Adrenal gland (tissue), 12 donors: ENCODE results near the gene MUC12. TPM values are rescaled to one million over a fixed set of nuclear protein-coding genes. Genes with fewer than 3 reads are reported as not detected.
A peak's percentile ranks its signal among the peaks of the same experiment; 100 is the strongest.
"Not testable (repeated sequence)": the region's sequence is repeated elsewhere in the genome, so short reads cannot be mapped to it uniquely, and the experiment has no call there.

Source experiments
- DNase-seq, 7 donors: peaks; one replicate each; pipeline ENCODE4 v3.0.0-alpha.2; 2019 to 2020
- H3K27ac ChIP-seq, 5 donors: fragments of 200-600 bp; sonication (generic) in 4 of 5; 1 replicate in 3 of 5; 2 replicates in 2 of 5; pipeline versions ENCODE4 v1.5.1 to v1.8.0; 2016 to 2020; ENCODE audit warnings: mild to moderate bottlenecking in 1 of 5
- H3K27me3 ChIP-seq: fragments of 200-600 bp; 2 replicates; pipeline ENCODE4 v1.8.0; 2021
- H3K36me3 ChIP-seq, 2 donors: fragments of 200-600 bp; replicated peaks in 1 of 2; 1 replicate in 1 of 2; 2 replicates in 1 of 2; pipeline versions ENCODE4 v1.5.1 to v1.8.0; 2018 to 2022
- H3K4me1 ChIP-seq, 2 donors: fragments of 200-600 bp; replicated peaks in 1 of 2; 1 replicate in 1 of 2; 2 replicates in 1 of 2; pipeline versions ENCODE4 v1.5.1 to v1.8.0; 2018 to 2021
- H3K4me3 ChIP-seq, 4 donors: fragments of 200-600 bp; sonication (generic) in 3 of 4; one replicate each; pipeline ENCODE4 v1.5.1; 2016 to 2018
- H3K9me3 ChIP-seq, 3 donors: fragments of 200-600 bp; sonication (generic) in 1 of 3; replicated peaks in 1 of 3; 1 replicate in 2 of 3; 2 replicates in 1 of 3; pipeline versions ENCODE4 v1.5.1 to v1.8.0; 2016 to 2021
- CTCF ChIP-seq, 6 experiments: fragments of 450-650 bp in 4 of 6; fragments of 200-600 bp in 2 of 6; sonication (generic) in 1 of 6; IDR thresholded peaks; 1 replicate in 5 of 6; 2 replicates in 1 of 6; pipeline versions ENCODE4 v1.5.1 to v1.8.0; 2016 to 2021; ENCODE audit warnings: antibody characterized with exemption in 6 of 6, mild to moderate bottlenecking in 2 of 6, moderate library complexity in 1 of 6
- POLR2A ChIP-seq, 2 donors: fragments of 450-650 bp; IDR thresholded peaks; one replicate each; pipeline ENCODE4 v1.6.1; 2017; ENCODE audit warnings: antibody characterized with exemption in 2 of 2, mild to moderate bottlenecking in 2 of 2, moderate library complexity in 1 of 2
- WGBS, 4 donors: extraction: QIAGEN DNeasy Blood & Tissue Kit in 2 of 4; methylation state at CpG; one replicate each; pipeline versions ENCODE4 v1.1.5 to v1.1.7; 2013 to 2017; 5-methylcytosine and 5-hydroxymethylcytosine counted together
- intact Hi-C, 2 donors: fragments of 100-400 bp; cut with DNase I; formaldehyde crosslinking; loops; one replicate each; pipeline versions ENCODE4 v1.14.1 to v1.15.0; 2022 to 2023
- polyA plus RNA-seq, 3 donors: library from polyadenylated mRNA; stranded (reverse); fragments of 200-250 nt in 2 of 3; fragments of 350-450 nt in 1 of 3; fragmentation: Illumina TruSeq in 1 of 3; extraction: RNeasy Lipid Tissue Mini Kit (QIAGEN cat#74804) in 1 of 3; gene quantifications; one replicate each; pipeline ENCODE4 v1.2.3, GENCODE V29; 2013 to 2014
- total RNA-seq, 9 donors: library from RNA; depleted of rRNA in 4 of 9; stranded (reverse); fragments of >200 nt in 4 of 9; fragments of 120-200 nt in 1 of 9; fragmentation: NEBNext Ultra II Directional in 1 of 9; extraction: Animal tissue kit (Norgen Biotek cat#: 25700) in 1 of 9; gene quantifications; one replicate each; pipeline versions ENCODE4 v1.1.0 to v1.2.4, GENCODE V29; 2013 to 2023
- donor health status: healthy with polysubstance abuse.
- donor health status: Bipolar disorder and iron deficiency.
- donor health status: DM: yes; HTN: yes; CAD: no.
- donor health status: DM: no; HTN: no; CAD: no.
- donor health status: DM: no; HTN: no; CAD: no.
- donor health status: DM: yes; HTN: yes; CAD: no.

Gene MUC12
- total and polyA plus RNA-seq, 12 donors = 0.07 to 3.3 (median 0.66) TPM; not detected in 4

DNA sequence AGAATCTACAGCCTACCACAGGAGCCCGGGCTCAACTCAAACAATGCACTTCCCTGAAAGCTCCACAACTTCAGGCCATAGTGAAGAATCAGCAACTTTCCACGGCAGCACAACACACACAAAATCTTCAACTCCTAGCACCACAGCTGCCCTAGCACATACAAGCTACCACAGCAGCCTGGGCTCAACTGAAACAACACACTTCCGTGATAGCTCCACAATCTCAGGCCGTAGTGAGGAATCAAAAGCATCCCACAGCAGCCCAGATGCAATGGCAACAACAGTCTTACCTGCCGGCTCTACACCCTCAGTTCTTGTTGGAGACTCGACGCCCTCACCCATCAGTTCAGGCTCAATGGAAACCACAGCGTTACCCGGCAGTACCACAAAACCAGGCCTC lies 22.3 kb downstream of the MUC12 start:
- Histone ChIP-seq H3K4me3 (no peak overlapping the region), H3K27me3 (no peaks in the 10 kb centered on the region), H3K4me1 (no peaks in the 10 kb centered on the region), H3K27ac (no peak overlapping the region), H3K9me3 (no peaks in the 10 kb centered on the region), H3K36me3 (no peaks in the 10 kb centered on the region)
- 86 to 89% (median 88%) methylated on average over 9 of the region's 9 CpGs for WGBS, 4 donors
- DNase-seq = no peak
- intact Hi-C loops = no loop called here
- TF ChIP-seq POLR2A (IDR thresholded peaks at IDR 0.05) (no peak), CTCF (IDR thresholded peaks at IDR 0.05) (no peak)

GRCh38 chr7:100992280-100992679 lies 22.9 kb downstream of the MUC12 start:
- H3K9me3 ChIP-seq, H3K27ac ChIP-seq, H3K4me1 ChIP-seq, H3K36me3 ChIP-seq, H3K27me3 ChIP-seq, intact Hi-C loops, H3K4me3 ChIP-seq, DNase-seq: not testable (repeated sequence)
- WGBS, 4 donors = 84 to 89% (median 87%) methylated on average over 11 to 12 of the region's 12 CpGs

DNA sequence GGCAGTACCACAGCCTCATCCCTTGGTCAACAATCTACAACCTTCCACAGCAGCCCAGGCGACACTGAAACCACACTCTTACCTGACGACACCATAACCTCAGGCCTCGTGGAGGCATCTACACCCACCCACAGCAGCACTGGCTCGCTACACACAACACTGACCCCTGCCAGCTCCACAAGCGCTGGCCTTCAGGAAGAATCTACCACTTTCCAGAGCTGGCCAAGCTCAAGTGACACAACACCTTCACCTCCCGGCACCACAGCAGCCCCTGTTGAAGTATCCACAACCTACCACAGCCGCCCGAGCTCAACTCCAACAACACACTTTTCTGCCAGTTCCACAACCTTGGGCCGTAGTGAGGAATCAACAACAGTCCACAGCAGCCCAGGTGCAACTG lies 25.3 kb downstream of the MUC12 start:
- H3K9me3 ChIP-seq, DNase-seq, H3K4me3 ChIP-seq, intact Hi-C loops, H3K36me3 ChIP-seq, H3K4me1 ChIP-seq, H3K27me3 ChIP-seq, H3K27ac ChIP-seq: not testable (repeated sequence)
- WGBS, 4 donors = no CpG with 5 or more reads among the region's 9 CpGs

DNA sequence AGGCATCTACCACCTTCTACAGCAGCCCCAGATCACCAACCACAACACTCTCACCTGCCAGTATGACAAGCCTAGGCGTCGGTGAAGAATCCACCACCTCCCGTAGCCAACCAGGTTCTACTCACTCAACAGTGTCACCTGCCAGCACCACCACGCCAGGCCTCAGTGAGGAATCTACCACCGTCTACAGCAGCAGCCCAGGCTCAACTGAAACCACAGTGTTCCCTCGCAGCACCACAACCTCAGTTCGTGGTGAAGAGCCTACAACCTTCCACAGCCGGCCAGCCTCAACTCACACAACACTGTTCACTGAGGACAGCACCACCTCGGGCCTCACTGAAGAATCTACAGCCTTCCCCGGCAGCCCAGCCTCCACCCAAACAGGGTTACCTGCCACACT lies 29.2 kb downstream of the MUC12 start:
- H3K4me3 ChIP-seq, intact Hi-C loops, H3K36me3 ChIP-seq, H3K9me3 ChIP-seq, H3K27ac ChIP-seq, H3K4me1 ChIP-seq, H3K27me3 ChIP-seq, DNase-seq: not testable (repeated sequence)
- 84 to 86% (median 84%) methylated on average over 4 to 5 of the region's 10 CpGs for WGBS, 4 donors

- WGBS, 4 donors = no CpG with 5 or more reads among the region's 9 CpGs
- H3K36me3 ChIP-seq = not testable (repeated sequence)
These were observed 30.0 kb downstream of the MUC12 start for GRCh38 chr7:100999334-100999733.

GRCh38 chr7:101000025-101000424 lies 30.7 kb downstream of the MUC12 start:
- H3K4me3 ChIP-seq, H3K27ac ChIP-seq, H3K4me1 ChIP-seq, H3K27me3 ChIP-seq, H3K36me3 ChIP-seq, intact Hi-C loops, H3K9me3 ChIP-seq: not testable (repeated sequence)
- peak in 1 of 7 donors; percentile 55 for DNase-seq
- WGBS, 4 donors = 76 to 87% (median 80%) methylated on average over 9 of the region's 10 CpGs

More at GRCh38 chr7:100999334-100999733, 30.0 kb downstream of the MUC12 start:
- H3K4me1 ChIP-seq, H3K9me3 ChIP-seq, intact Hi-C loops, H3K27me3 ChIP-seq, H3K4me3 ChIP-seq, H3K27ac ChIP-seq, DNase-seq: not testable (repeated sequence)

DNA sequence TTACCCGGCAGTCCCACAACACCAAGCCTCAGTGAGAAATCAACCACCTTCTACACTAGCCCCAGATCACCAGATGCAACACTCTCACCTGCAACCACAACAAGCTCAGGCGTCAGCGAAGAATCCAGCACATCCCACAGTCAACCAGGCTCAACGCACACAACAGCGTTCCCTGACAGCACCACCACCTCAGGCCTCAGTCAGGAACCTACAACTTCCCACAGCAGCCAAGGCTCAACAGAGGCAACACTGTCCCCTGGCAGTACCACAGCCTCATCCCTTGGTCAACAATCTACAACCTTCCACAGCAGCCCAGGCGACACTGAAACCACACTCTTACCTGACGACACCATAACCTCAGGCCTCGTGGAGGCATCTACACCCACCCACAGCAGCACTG lies 33.0 kb downstream of the MUC12 start:
- H3K27ac ChIP-seq, H3K27me3 ChIP-seq, intact Hi-C loops, DNase-seq, H3K4me1 ChIP-seq, H3K9me3 ChIP-seq, H3K36me3 ChIP-seq, H3K4me3 ChIP-seq: not testable (repeated sequence)
- 95 to 100% (median 97%) methylated on average over 2 to 3 of the region's 8 CpGs; no CpG with 5 or more reads in 1 of the 4 donors for WGBS, 4 donors

GRCh38 chr7:101007361-101007760 lies 38.0 kb downstream of the MUC12 start:
- DNase-seq, H3K4me3 ChIP-seq, H3K4me1 ChIP-seq, H3K36me3 ChIP-seq, H3K27me3 ChIP-seq, intact Hi-C loops, H3K9me3 ChIP-seq, H3K27ac ChIP-seq: not testable (repeated sequence)
- 72 to 77% (median 75%) methylated on average over 2 of the region's 2 CpGs for WGBS, 4 donors
